Neural crest cell (in vitro differentiated cells): ENCODE data around the gene HFM1. TPM values are rescaled to one million over a fixed set of nuclear protein-coding genes. Genes with fewer than 3 reads are reported as not detected.
"Not testable (repeated sequence)": the region's sequence is repeated elsewhere in the genome, so short reads cannot be mapped to it uniquely, and the experiment has no call there.

Experiments
- DNase-seq: peaks from one replicate; pipeline ENCODE4 v3.0.0; 2021; ENCODE audit warnings: low read depth, mixed read lengths, low spot score
- H3K27ac Mint-ChIP-seq: one replicate; pipeline ENCODE4 v1.8.0; 2021; ENCODE audit warnings: mild to moderate bottlenecking, mixed read lengths; ENCODE audit not compliant: unreplicated experiment
- H3K27me3 Mint-ChIP-seq: 2 replicates; pipeline ENCODE4 v1.8.0; 2021; ENCODE audit warnings: low read depth, mild to moderate bottlenecking, mixed read lengths
- H3K36me3 Mint-ChIP-seq: 2 replicates; pipeline ENCODE4 v1.8.0; 2021; ENCODE audit warnings: low read depth, mild to moderate bottlenecking, mixed read lengths
- H3K4me1 Mint-ChIP-seq: 2 replicates; pipeline ENCODE4 v1.8.0; 2021; ENCODE audit warnings: mixed read lengths
- H3K4me3 Mint-ChIP-seq: one replicate; pipeline ENCODE4 v1.8.0; 2021; ENCODE audit warnings: mild to moderate bottlenecking, mixed read lengths
- H3K9me3 Mint-ChIP-seq: 2 replicates; pipeline ENCODE4 v1.8.0; 2021; ENCODE audit warnings: mixed read lengths
- long read RNA-seq: library from polyadenylated mRNA; unstranded; transcript quantifications from one replicate; pipeline ENCODE4 v2.0.0, GENCODE V29; 2020
- total RNA-seq: library from RNA; stranded (reverse); gene quantifications from 2 replicates; pipeline ENCODE4 v1.2.1, GENCODE V29; 2021
- TF ChIP-seq, protein P1 (sequence below): fragments of 200-600 bp; sonication (generic); conservative IDR thresholded peaks from 2 replicates; pipeline ENCODE4 v1.5.0; 2021; ENCODE audit warnings: antibody characterized with exemption, mild to moderate bottlenecking

Gene HFM1, protein sequence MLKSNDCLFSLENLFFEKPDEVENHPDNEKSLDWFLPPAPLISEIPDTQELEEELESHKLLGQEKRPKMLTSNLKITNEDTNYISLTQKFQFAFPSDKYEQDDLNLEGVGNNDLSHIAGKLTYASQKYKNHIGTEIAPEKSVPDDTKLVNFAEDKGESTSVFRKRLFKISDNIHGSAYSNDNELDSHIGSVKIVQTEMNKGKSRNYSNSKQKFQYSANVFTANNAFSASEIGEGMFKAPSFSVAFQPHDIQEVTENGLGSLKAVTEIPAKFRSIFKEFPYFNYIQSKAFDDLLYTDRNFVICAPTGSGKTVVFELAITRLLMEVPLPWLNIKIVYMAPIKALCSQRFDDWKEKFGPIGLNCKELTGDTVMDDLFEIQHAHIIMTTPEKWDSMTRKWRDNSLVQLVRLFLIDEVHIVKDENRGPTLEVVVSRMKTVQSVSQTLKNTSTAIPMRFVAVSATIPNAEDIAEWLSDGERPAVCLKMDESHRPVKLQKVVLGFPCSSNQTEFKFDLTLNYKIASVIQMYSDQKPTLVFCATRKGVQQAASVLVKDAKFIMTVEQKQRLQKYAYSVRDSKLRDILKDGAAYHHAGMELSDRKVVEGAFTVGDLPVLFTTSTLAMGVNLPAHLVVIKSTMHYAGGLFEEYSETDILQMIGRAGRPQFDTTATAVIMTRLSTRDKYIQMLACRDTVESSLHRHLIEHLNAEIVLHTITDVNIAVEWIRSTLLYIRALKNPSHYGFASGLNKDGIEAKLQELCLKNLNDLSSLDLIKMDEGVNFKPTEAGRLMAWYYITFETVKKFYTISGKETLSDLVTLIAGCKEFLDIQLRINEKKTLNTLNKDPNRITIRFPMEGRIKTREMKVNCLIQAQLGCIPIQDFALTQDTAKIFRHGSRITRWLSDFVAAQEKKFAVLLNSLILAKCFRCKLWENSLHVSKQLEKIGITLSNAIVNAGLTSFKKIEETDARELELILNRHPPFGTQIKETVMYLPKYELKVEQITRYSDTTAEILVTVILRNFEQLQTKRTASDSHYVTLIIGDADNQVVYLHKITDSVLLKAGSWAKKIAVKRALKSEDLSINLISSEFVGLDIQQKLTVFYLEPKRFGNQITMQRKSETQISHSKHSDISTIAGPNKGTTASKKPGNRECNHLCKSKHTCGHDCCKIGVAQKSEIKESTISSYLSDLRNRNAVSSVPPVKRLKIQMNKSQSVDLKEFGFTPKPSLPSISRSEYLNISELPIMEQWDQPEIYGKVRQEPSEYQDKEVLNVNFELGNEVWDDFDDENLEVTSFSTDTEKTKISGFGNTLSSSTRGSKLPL (N-terminal part only)
- total RNA-seq, result 6.6 and 7.1 TPM in 2 replicates
- long read RNA-seq, partial matches to known transcripts, result 1 of 8 reads
- long read RNA-seq, other reads (novel, unspliced or antisense), result 7 of 8 reads

DNA sequence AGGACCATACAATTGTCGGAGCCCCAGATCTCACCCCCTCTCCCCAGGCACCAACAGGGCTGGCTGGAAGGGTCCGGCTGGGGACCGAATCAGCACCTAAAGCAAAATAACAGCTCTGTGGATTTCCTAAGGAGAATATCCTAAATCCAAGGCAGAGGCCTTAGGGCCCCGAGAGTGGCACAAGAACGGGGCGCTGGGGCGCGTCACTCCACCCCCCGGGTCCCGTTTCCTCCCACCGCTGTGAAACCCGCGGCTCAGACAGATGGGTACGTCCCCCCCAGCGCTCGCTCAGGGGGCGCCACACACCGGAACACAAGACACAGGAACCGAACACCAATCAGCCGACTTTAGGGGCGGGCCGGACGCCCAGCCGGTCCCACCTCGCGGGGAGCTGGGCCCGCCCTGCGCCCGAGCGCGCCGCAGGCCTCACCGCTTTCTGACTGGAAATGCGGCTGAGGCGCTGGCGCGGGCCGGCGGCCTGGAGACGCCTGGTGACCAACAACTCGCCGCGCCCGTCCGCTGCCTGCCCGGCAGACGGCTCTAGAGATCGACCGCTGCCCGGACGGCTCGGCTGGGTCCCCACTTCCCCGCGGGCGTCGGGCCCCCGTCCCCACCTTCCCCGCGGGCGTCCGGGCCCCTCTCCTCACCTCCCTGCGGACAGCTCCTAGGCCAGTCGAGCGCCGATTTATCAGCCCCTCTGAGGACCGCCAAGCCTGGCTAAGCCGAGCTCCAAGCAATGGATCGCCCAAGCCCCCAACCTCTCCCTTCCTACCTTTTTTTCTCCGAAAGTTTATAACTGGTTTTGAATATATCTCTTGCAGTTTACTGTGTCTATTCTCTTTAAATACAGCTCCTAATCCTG, at the start of gene HFM1:
TSS of gene HFM1 (minus strand) at position 687 of the 862 bp plus-strand sequence. CDS start 3,755 bp downstream, outside the sequence.
- Mint-ChIP-seq H3K4me1 (peaks cover 38% of the 10 kb centered on the region), H3K4me3 (peak within 1 kb of the TSS; percentile 90), H3K36me3 (no peaks in the 10 kb centered on the region), H3K27ac (peak within 1 kb of the TSS; percentile 93), H3K9me3 (peaks cover 2% of the 10 kb centered on the region), H3K27me3 (no peaks in the 10 kb centered on the region)
- peak; percentile 73 for DNase-seq
- TF ChIP-seq, protein P1, sequence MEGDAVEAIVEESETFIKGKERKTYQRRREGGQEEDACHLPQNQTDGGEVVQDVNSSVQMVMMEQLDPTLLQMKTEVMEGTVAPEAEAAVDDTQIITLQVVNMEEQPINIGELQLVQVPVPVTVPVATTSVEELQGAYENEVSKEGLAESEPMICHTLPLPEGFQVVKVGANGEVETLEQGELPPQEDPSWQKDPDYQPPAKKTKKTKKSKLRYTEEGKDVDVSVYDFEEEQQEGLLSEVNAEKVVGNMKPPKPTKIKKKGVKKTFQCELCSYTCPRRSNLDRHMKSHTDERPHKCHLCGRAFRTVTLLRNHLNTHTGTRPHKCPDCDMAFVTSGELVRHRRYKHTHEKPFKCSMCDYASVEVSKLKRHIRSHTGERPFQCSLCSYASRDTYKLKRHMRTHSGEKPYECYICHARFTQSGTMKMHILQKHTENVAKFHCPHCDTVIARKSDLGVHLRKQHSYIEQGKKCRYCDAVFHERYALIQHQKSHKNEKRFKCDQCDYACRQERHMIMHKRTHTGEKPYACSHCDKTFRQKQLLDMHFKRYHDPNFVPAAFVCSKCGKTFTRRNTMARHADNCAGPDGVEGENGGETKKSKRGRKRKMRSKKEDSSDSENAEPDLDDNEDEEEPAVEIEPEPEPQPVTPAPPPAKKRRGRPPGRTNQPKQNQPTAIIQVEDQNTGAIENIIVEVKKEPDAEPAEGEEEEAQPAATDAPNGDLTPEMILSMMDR, result no peak

DNA sequence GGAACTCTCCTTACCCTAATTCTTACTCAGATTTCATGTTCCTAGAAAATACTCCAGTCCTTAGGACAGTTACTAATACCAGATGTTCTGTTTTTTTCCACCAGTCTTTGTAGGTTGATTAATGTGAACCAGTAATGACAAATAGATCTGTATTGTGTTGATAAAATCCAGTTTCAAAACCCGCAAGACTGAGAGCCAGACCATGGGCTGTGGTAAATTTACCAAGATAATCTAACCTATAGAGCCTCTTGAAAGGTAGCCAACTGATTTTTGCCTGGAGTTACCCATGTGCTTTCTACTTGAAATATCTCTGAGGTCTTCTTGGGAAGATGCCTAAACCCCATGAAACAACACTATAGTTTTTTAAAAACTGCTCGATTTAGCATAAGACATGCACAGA, 49.5 kb upstream of the HFM1 start:
- no peak overlapping the region for H3K27ac Mint-ChIP-seq
- H3K9me3 Mint-ChIP-seq, result peaks cover 2% of the 10 kb centered on the region
- no peak for DNase-seq
- H3K4me3 Mint-ChIP-seq, result no peak overlapping the region
- peaks cover 10% of the 10 kb centered on the region for H3K4me1 Mint-ChIP-seq
- H3K27me3 Mint-ChIP-seq, result peaks cover 2% of the 10 kb centered on the region
- TF ChIP-seq, protein P1, result no peak
- no peaks in the 10 kb centered on the region for H3K36me3 Mint-ChIP-seq

DNA sequence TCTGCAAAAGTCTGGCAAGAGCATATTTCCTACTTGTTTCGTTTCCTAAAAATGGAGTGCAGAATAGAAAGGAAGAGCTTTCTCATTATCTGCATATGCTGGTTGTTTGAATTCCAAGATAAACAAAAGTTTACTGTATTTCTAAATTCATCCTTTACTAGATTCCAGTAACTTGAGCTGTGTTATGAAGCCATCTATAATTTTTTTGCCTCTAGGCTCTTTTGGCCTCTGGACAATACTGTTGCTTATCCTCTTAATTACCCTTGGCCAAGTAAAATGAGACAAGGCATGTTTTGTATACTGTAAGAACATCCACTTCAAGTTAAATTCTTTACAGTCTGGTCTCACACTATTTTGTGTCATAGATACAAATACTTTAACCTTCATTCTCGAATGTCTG, 45.6 kb upstream of the HFM1 start:
- Mint-ChIP-seq H3K27me3 (no peaks in the 10 kb centered on the region), H3K27ac (no peak overlapping the region), H3K9me3 (no peaks in the 10 kb centered on the region), H3K36me3 (no peaks in the 10 kb centered on the region), H3K4me3 (no peak overlapping the region), H3K4me1 (peaks cover 10% of the 10 kb centered on the region)
- no peak for DNase-seq
- TF ChIP-seq, protein P1, result no peak

DNA sequence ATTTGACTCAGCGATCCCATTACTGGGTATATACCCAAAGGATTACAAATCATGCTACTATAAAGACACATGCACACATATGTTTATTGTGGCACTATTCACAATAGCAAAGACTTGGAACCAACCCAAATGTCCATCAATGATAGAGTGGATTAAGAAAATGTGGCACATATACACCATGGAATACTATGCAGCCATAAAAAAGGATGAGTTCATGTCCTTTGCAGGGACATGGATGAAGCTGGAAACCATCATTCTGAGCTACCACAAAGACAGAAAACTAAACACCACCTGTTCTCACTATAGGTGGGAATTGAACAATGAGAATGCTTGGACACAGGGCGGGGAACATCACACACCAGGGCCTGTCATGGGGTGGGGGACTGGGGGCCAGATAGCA, 43.1 kb upstream of the HFM1 start:
- H3K4me1 Mint-ChIP-seq, H3K27me3 Mint-ChIP-seq, DNase-seq, H3K27ac Mint-ChIP-seq, H3K36me3 Mint-ChIP-seq, H3K4me3 Mint-ChIP-seq, H3K9me3 Mint-ChIP-seq: not testable (repeated sequence)

DNA sequence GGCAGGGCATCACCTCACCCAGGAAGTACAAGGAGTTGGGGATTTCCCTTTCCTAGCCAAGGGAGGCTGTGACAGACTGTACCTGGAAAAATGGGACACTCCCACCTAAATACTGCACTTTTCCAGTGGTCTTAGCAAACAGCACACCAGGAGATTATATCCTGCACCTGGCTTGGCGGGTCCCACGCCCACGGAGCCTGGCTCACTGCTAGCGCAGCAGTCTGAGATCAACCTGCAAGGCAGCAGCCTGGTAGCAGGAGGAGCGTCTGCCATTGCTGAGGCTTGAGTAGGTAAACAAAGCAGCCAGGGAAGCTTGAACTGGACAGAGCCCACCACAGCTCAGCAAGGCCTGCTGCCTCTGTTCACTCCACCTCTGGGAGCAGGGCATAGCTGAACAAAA, 37.3 kb upstream of the HFM1 start:
- DNase-seq, H3K4me1 Mint-ChIP-seq, H3K4me3 Mint-ChIP-seq, H3K36me3 Mint-ChIP-seq, H3K27me3 Mint-ChIP-seq, H3K27ac Mint-ChIP-seq: not testable (repeated sequence)
- H3K9me3 Mint-ChIP-seq, result peaks cover 12% of the 10 kb centered on the region
